ENCODE results near the gene IFTAP. TPM values are rescaled to one million over a fixed set of nuclear protein-coding genes. Genes with fewer than 3 reads are reported as not detected.

Gene IFTAP
- total RNA-seq, 1 experiment from 2014 or later = 19.9 TPM

DNA sequence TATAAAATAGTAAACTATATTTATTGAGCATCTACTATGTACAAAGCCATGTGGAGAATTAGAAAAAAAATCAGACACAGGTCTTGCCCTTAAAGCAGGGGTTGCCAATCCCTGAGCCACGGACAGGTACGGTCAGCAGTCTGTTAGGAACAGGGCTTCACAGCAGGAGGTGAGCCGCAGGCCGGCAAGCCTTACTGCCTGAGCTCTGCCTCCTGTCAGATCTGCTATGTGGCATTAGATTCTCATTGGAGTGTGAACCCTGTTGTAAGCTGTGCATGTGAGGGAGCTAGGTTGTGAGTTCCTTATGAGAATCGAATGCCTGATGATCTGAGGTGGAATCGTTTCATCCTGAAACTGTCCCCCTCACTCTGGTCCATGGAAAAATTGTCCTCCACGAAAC, 5.9 kb downstream of the IFTAP start:
- no peaks in the 10 kb centered on the region for H3K23me2 ChIP-seq (ENCODE audit: insufficient read length, low read depth, low read length, poor library complexity, severe bottlenecking)
- Mint-ChIP-seq H3K4me3 (no peak overlapping the region), H3K27me3 (ENCODE audit: low read depth) (no peaks in the 10 kb centered on the region), H3K36me3 (ENCODE audit: insufficient read depth in 1 of 3, low read depth in 3 of 3) (no peaks in the 10 kb centered on the region), H3K4me1 (no peaks in the 10 kb centered on the region; a peak in 1 of 4 replicates), H3K27ac (no peak overlapping the region), H3K9me3 (no peaks in the 10 kb centered on the region)
- H3K23ac ChIP-seq (ENCODE audit: insufficient read length, low read depth, low read length) = no peak overlapping the region
- no peaks in the 10 kb centered on the region for H3K9me3 ChIP-seq (ENCODE audit: control insufficient read depth, low read depth, low read length)
- H2AK5ac ChIP-seq (ENCODE audit: insufficient read length, low read length) = no peak overlapping the region
- no peaks in the 10 kb centered on the region for H3K79me2 ChIP-seq (ENCODE audit: insufficient read depth, low read length)
- H2BK5ac ChIP-seq (ENCODE audit: insufficient read length, low read length) = no peak overlapping the region
- no peaks in the 10 kb centered on the region for H3K27me3 ChIP-seq (ENCODE audit: insufficient read depth, low read length)
- H2BK12ac ChIP-seq (ENCODE audit: insufficient read length, low read depth, low read length) = no peak overlapping the region
- no peak overlapping the region for H3K27ac ChIP-seq (ENCODE audit: insufficient read length, low read depth, low read length)
- TF ChIP-seq, protein P1, sequence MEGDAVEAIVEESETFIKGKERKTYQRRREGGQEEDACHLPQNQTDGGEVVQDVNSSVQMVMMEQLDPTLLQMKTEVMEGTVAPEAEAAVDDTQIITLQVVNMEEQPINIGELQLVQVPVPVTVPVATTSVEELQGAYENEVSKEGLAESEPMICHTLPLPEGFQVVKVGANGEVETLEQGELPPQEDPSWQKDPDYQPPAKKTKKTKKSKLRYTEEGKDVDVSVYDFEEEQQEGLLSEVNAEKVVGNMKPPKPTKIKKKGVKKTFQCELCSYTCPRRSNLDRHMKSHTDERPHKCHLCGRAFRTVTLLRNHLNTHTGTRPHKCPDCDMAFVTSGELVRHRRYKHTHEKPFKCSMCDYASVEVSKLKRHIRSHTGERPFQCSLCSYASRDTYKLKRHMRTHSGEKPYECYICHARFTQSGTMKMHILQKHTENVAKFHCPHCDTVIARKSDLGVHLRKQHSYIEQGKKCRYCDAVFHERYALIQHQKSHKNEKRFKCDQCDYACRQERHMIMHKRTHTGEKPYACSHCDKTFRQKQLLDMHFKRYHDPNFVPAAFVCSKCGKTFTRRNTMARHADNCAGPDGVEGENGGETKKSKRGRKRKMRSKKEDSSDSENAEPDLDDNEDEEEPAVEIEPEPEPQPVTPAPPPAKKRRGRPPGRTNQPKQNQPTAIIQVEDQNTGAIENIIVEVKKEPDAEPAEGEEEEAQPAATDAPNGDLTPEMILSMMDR (conservative IDR thresholded peaks at IDR 0.05) = no peak
- H4K5ac ChIP-seq (ENCODE audit: insufficient read length, low read depth, low read length) = no peak overlapping the region
- no peaks in the 10 kb centered on the region for H3K79me1 ChIP-seq (ENCODE audit: insufficient read depth, low read depth, low read length, poor library complexity, severe bottlenecking)
- no peak overlapping the region for H3K4ac ChIP-seq (ENCODE audit: low read depth, low read length)
- no peak overlapping the region for H2BK20ac ChIP-seq (ENCODE audit: low read depth, low read length, poor library complexity, severe bottlenecking)
- no peak overlapping the region for H3K9ac ChIP-seq (ENCODE audit: extremely low read depth, insufficient read length, low read length)
- H3K14ac ChIP-seq (ENCODE audit: insufficient read depth, low read length) = no peak overlapping the region
- no peaks in the 10 kb centered on the region for H3K4me1 ChIP-seq (ENCODE audit: insufficient read depth, low read length)
- no peak overlapping the region for H2AFZ ChIP-seq (ENCODE audit: low read length)
- no peak overlapping the region for H3K18ac ChIP-seq (ENCODE audit: insufficient read length, low read depth, low read length)
- no peak overlapping the region for H4K91ac ChIP-seq (ENCODE audit: insufficient read length, low read depth, low read length)
- DNase-seq = peak; percentile 37
- no peak overlapping the region for H3K4me2 ChIP-seq (ENCODE audit: insufficient read depth, insufficient read length, low read length)
- no peak overlapping the region for H2BK15ac ChIP-seq (ENCODE audit: low read depth, low read length)
- H3K56ac ChIP-seq (ENCODE audit: insufficient read length, low read depth, low read length) = no peak overlapping the region
- H4K20me1 ChIP-seq (ENCODE audit: control insufficient read depth, insufficient read depth, insufficient read length) = no peaks in the 10 kb centered on the region
- H4K8ac ChIP-seq (replicated peaks; ENCODE audit: insufficient read length, low read depth, low read length) = no peak overlapping the region
- H2BK120ac ChIP-seq (ENCODE audit: low read depth, low read length, poor library complexity, severe bottlenecking) = no peak overlapping the region
- H3T11ph ChIP-seq (ENCODE audit: low read length) = no peak overlapping the region
- WGBS (ENCODE audit: extremely low coverage, insufficient read length, low lambda C conversion rate) = no CpG with 5 or more reads among the region's 7 CpGs

Measured in H9 (cell line).